GM18519 (cell line): Measurements from ENCODE around the gene IKZF2.

ENCODE experiments used
- ATAC-seq: cut with Tn5 transposase; IDR thresholded peaks from one replicate; pipeline ENCODE4 v1.9.1; 2021; ENCODE audit warnings: mild to moderate bottlenecking, moderate library complexity; ENCODE audit not compliant: unreplicated experiment, low FRiP score

IKZF2 gene

DNA sequence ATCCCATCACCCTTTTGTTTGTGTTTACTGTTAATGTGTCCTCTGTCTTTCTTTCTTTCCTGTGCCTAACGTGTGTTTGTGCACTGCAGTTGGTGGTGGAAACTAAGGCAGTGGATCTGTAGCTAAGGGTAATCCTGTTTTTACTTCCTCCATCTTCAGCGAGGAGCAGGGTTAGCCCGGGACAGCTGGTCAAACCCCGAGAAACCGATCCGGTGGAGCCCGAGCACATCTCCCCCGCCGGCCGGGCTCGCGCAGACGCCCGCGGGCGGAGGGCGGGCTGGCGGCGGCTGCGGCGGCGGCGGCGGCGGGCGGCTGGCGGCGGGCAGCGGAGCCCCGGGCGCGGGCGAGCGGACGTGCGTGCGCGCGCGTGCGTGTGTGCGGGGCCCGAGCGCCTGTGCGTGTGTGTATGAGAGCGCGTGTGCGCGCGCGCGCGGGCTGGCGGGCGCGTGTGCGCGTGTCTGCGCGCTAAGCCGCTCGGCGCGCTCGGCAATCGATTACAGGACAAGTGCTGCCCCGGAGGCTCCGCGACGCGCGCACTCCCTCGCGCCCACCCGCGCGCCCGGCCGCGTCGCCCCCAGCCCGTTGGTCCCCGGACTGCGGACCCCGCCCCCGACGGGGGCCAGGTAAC lies at the start of gene IKZF2:
Gene IKZF2, minus strand, starts transcription at position 176 of the 628 bp plus-strand sequence. CDS start 2,983 bp downstream, outside the sequence.
- peak; percentile 44 for ATAC-seq

DNA sequence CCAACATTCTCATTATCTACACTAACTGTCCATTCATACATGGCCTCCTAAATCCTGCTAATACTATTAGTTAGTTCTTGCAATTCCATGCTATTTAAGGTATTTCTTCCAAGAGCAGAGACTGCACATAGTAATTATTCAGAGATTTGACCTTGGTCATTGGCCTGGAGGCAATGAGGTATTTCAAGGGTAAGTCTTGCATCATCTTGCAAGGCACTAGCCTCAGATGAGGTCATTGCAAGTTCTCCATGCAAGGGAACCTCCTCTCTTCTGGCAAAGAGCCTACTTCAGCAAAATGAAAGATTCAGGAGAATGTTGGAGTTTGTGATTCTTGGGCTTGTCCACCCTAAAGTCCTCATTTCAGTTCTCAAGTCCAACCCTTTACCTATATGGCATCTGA lies 48.5 kb upstream of the IKZF2 start:
- ATAC-seq, result no peak

DNA sequence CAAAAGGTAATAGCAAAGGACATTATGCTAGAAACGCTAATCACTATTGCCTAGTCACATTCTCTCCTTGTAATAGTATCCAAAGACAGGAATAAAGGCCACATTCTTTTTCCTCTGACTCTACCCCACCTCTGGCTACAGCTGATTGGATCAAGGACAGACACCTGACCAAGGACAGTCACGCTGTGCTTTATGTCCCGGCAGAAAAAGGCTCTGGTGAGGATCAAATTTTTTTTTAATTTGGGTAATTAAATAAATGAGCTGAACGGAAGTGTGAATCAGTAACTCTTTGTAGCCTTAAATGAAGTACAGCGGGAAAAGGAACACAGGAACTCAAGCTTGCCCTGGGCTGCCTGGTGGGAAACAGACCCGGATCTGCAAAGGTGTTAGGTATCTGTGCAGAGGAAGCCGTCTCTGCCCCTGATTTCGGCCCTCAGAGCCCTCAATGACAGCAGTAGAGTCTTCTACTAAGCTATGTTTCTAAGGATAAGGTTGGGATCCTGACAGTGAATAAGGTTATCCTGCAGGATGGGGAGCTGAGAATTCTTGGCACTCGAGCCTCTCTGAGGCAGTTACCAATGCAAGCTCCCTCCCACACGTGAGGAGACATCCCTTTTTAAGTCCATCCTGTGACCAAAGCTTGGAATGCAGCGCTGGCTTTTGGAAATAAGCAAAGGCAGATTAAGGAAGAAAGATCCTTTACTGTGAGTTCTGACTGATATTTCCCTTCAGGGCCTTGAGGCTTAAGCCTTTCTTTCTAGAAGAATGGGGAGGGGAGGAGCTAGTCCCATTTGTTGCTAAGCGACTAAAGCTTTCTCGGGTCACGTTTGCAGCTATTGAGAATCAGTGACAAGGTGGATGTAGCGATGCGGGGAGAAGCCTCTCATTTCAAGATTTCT lies 37.8 kb upstream of the IKZF2 start:
- peak; percentile 43 for ATAC-seq

DNA sequence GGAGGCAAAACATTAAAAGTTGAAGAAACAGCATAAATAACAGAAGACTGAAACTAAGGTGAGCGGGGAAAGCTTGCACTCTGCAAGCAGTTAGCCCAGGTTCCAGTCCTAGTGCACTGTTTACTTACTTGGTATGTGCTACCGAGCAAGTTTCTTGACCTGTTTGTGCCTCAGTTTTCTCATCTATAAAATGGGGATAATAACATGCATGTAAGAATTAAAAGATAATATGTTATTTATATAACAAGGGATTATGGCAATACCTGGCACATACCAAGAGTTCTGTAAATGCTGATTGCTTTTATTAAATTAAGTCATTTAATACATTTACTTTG lies 37.1 kb upstream of the IKZF2 start:
- ATAC-seq, result no peak

DNA sequence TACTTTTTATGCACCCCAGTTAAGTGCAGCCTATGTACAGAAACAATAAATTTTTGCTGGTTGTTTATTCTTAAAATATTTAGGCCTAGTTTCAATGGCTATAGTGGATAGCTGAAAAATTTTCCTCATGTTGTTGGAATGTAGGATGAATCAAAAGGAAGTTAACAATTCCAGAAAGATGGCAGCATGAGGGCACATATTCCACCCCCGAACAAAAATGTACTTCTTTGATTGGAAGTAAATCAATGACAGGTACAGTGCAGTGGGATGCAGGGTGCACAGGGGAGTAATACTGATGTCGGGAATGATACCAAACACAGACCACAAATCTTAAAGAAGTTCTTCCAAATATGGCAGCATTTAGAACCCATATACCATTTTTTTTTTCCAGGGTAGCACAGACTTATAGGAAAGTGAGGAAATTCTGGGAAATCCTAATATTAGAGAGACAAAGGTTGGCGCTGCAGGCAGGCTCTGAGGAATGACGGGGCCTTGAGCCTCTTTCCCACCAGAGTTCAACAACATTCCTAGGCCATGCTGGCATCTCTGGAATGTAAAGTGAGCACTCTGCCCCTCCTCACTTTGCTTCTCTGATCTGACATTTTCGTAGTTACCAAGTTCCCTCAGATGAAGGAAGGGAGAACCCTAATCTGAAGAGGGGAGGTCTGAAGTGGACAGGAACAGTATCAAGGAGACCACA lies 36.6 kb upstream of the IKZF2 start:
- ATAC-seq, result no peak

DNA sequence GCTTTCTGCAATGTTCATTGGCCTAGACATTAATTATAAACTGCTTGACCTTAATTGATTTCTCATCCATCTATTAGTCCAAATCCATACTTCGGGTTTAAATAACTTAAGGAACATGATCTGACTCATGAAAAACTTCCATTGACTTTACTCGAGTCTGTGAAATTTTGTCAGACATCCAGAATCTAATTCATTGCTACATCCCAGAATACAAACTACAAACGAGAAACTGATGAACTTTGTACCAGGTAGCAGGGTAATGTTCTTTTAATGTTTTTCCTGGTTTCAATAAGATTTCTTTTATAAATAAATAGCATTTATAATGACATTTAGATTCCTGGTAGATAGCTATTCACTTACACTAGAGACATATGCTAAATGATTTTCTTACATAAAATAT lies 36.0 kb upstream of the IKZF2 start:
- ATAC-seq, result no peak

DNA sequence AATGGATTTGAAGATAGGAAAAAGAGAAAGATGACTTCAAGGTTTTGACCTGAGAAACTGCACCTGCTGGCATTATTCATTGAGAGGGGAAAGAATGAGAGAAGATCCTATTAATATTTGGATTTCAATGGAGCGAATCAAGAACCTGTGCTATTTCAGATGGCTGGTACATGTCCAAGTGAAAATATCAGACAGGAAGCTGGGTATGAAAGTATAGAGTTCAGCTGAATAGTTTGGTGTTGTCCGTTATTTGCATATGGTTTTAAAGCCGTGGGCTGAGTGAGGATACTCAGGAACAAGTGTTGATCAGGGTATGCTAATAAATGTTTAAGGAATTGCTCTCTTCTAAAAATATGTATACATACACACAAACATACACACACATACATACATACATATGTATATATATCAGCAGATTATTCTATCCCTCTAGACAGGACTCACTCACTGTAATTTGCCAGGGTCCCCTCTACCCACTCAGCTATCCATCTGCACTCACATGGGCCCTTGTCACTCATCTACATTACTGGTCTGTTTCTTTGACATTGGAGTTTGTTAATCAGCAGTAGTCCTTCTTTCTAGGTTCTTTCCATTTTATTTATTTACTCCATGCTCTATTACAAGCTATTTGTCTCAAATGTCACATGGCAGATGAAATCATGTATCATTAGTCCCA lies 33.9 kb upstream of the IKZF2 start:
- ATAC-seq, result peak; percentile 89

DNA sequence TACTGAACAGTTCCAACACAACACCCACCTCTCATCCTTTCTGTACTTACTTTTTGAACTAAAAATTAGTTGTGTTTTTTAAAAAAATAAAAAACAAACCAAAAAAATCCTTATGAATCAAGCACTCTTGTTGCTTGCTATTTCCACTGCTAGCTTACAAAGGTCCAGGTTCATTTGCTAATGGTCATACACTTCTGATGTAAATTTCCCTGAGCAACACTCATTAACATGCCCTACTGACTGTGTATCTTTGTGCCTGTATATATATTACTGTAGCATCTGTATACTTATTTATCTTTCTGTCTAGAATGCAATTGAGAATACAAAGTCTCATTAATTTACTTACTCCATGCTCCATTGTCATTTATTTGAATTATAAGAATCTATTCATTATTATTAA lies 30.3 kb upstream of the IKZF2 start:
- no peak for ATAC-seq

DNA sequence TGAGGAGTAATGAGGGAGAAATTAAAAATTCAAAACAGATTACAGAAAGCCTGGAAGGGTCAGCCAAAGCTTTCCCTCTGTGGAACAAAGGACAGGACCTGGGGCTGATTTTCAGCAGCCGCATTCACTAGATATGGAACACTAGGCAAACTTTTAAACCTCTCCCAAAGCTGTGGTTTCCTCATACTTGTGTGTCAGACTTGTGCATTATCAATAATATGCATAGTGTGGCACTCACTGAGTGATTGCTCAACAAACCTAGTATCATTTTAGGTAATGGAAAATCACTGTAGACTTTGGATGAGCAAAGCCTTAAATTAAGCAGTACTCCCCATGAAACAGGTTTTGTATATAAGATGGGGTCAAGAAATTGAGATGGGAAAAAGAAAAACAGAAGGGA lies 26.3 kb upstream of the IKZF2 start:
- ATAC-seq, result no peak

DNA sequence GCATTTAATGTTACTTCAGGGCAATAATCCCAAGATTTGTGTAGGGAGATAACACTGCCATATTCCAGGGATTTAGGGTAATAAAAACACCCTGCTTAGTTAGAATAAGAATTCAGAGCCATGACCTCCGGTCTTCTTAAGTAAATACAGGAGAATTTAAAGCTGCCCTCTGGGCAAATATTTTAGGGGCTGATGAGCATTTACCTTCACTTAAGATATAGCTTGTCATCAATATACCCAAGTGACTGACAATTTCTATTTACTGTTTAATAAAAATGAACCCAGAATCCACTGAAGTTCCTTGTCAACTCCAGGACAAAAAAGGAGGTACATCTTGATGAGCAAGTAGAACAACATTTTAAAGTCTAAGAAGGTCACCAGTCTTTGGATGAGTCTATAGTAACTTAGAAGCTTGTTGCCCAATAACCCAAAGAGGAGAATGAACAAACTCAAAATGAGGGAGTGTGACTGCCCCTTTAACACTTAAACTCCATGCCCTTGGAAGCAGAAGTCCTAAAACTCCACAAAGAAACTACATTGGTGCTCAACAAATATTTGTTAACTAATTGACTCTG lies 24.3 kb upstream of the IKZF2 start:
- ATAC-seq, result no peak

DNA sequence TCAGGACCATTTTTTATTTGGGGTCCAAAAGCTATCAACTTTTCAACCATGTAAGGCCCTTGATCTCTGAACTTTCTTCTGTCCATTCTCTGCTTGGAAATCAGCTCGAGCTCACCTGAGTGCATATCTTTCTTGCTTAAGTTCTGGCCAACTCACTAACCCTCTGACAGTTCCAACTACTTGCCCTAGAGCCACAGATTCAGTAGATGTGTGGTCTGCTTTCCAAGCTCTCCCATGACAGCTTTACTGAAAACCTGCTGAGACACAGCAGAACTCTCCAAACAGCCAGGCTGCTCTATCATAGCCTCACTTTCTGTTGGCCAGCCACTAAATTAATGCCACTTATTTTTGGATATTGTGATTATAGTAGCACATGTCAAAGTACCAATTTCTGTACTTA lies 21.2 kb upstream of the IKZF2 start:
- no peak for ATAC-seq

DNA sequence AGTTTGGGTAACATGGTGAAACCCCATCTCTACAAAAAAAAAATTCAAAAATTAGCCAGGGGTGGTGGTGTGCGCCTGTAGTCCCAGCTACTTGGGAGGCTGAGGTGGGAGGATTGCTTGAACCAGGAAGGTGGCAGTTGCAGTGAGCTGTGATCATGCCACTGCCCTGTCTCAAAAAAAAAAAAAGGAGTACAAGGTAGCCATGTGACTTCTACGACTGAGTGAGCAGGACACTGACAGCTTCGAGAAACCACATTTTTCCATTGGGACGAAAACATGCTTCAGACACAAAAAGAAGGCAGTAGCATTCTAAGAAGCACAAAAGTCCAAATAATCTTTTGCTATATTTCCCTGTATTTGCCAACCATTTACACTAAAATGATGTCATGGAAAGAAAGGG lies 19.7 kb upstream of the IKZF2 start:
- no peak for ATAC-seq

DNA sequence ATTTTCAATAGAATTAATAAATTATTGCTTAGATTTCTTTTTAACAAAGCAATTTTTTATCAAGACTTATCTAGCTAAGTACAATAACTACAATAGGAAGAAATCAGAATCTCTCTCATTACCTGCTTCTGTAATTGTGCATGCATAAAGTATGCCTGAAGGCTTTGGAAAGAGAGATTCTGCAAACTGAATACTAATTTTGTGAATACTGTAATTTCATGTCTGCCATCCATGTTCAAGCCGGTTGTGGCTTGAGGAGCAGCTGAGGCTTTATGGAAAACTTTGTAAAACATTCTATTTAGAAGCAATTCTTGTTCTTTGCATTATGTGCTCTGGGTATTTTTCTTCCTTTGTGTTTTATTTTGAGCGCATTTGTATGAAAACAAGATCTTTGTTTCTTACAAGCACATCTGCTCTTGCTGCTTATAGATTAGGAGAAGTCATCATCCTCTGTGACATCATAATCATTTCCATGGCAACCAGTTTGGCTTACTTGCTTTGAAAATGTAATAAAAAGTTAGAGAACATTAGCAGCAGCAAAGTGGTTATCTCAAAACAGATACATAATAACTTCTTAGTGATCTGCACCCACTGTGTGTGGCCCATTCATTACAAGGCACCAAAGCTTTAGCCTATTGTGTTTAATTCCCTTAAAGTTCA lies 16.0 kb upstream of the IKZF2 start:
- ATAC-seq, result no peak

DNA sequence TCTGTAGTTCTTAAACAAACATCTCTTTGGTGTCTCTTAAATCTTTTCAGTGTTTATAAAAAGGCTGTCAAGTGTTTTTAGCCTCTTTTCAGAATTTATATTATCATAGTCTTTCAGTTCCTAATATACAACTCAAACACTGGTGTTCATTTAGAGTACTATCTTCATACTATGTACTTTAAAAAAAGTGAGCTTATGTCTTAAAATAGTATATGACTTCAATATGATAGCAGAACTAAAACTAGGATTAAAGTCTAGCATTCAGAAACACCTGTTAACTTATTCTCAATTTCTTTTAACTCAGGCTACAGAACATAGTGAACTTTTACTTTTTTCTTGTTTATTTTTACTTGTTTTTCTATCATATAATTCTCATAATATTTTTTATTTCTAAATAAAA lies 14.7 kb upstream of the IKZF2 start:
- peak; percentile 99 for ATAC-seq

DNA sequence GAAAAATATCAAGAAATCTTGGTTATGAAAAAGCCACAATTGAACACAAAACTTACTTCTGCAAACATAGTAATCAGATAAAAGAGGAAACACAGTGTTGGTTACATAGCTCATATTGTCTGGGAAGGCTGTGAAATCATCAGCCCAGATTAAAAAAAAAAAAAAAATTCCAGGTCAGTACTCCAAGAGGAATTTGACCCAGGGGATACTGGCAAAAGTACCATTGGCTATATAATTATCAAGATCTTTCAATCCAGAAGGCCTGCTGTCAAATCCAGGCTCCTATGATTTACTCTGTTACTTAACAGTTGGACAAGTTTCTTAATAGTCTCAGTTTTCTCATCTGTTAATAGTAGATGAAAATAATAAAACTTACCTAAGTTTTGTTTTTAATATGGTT lies 12.9 kb upstream of the IKZF2 start:
- ATAC-seq, result no peak

DNA sequence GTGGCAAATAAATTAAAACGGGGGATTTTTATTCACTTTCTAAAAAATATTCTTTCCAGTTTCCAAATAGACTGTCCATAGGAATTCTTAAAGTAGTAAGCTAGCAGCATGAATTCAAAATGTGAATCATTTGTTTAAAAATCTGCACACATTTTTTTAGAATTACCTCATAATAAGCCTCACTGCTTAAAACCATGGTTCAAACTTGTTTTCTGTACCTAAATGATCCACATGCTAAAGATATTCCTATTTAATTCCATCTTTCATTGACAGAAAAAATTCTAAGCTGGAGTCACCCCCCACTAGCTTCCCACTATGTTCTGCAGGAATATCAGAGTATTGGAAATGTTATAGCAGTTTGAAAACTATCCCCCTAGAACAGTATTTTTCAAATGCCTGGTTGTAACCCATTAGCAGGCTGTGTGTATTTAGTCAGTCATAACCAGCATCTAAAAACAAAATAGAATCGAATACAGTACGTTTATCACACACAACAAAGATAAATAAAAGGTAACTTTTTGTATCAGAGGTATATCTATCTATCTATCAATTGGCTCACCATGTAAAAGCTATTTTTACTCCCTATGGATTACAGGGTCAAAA lies 11.2 kb upstream of the IKZF2 start:
- ATAC-seq, result no peak

DNA sequence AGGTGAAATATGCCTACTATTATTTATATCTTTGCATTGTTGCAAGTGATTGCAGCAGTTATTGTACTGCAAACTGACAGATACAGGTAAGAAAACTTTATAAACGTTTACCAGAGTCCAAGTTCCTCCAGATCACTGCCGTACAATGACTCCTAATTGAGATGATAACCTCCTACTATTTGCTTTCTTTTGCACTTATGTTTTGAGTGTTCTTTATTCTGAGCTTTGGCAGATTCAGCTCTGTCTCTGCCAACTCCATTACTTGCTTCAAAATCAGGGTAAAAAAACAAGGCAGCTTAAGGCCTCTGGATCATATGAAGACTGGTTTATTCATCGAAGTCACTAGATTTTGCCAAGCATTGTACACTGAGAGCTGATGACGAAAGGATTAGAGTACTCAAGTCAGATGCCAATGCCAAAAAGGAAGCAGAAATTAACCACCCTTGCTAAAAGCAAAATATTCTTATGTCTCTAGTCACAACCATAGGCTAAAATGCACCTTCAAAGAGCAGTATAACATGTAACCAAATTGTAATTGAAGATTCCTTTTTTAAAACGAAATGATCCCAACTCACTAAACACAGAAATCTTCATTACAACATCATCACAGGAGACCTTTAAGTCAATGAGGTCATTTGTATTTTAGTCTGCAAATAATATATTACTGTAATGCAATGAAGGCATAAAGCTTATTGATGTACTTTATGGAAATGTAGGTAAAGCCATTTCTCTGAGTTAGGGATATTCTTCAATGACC lies 10.5 kb upstream of the IKZF2 start:
- ATAC-seq, result no peak

DNA sequence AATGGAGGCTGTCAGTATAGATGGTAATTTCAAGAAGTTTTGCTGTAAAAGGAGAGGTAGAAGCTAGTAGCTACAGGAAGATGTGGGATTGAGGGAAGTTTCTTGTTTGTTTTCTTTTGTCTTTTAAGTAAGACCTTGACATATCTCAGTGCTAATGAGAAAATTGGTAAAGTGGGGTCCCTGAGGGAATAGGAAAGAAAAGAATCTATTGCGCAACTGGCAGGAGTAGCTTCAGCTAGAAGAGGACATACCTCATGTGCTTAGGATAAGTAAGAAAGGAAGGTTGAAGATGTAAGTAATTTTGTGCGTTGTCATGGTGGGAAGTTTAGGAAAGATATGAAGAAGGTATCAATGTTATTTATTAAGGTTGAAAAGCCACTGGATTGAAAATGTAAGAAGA lies 8.4 kb upstream of the IKZF2 start:
- no peak for ATAC-seq

DNA sequence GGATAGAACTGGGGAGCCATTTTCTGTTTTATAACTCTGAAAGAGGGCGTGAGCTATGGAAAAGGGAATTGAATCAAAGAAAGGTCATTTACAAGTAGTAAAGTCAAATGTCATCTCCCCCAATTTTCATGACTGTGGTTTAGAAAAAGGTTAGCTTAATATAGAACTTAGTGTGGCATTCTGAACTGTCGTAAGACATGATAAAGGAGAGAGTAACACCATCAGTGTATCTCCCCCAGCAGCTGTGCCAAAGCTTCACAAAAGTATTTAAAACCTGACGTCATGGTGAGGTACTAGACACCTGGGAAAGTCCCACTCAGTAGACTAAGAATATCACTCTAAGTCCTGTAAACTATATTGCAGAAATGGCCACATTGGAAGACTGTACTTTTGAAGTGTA lies 5.8 kb upstream of the IKZF2 start:
- ATAC-seq, result peak; percentile 73
